HEK293 (cell line): Measurements from ENCODE around the gene ARPIN.

Experiments
- BCL11A ChIP-seq: fragments of 450-650 bp; formaldehyde crosslinking; IDR thresholded peaks from 2 replicates; pipeline ENCODE4 v1.5.1; 2016; ENCODE audit warnings: low read depth, missing biosample characterization, missing genetic modification characterization
- GFI1B ChIP-seq: fragments of 450-650 bp; formaldehyde crosslinking; IDR thresholded peaks from 2 replicates; pipeline ENCODE4 v1.5.1; 2016; ENCODE audit warnings: missing biosample characterization, missing genetic modification characterization
- GLI4 ChIP-seq: fragments of 450-650 bp; formaldehyde crosslinking; IDR thresholded peaks from 2 replicates; pipeline ENCODE4 v1.5.1; 2016; ENCODE audit warnings: missing biosample characterization, missing genetic modification characterization
- HOXA7 ChIP-seq: sonication (generic); formaldehyde crosslinking; IDR thresholded peaks from 2 replicates; pipeline ENCODE4 v1.8.1; 2022; ENCODE audit warnings: missing genetic modification reagents, borderline replicate concordance
- KLF1 ChIP-seq: fragments of 450-650 bp; formaldehyde crosslinking; IDR thresholded peaks from 2 replicates; pipeline ENCODE4 v1.5.1; 2016; ENCODE audit warnings: missing biosample characterization, missing genetic modification characterization
- REPIN1 ChIP-seq: fragments of 450-650 bp; formaldehyde crosslinking; IDR thresholded peaks from 2 replicates; pipeline ENCODE4 v1.5.1; 2017; ENCODE audit warnings: missing biosample characterization, missing genetic modification characterization, low read depth
- SETDB1 ChIP-seq: IDR thresholded peaks from one replicate; pipeline ENCODE4 v1.6.1; 2017; ENCODE audit warnings: mild to moderate bottlenecking, low read length, moderate library complexity, mixed read lengths; ENCODE audit not compliant: insufficient read length
- SP2 ChIP-seq: fragments of 450-650 bp; formaldehyde crosslinking; IDR thresholded peaks from 2 replicates; pipeline ENCODE4 v1.5.1; 2016; ENCODE audit warnings: missing biosample characterization, missing genetic modification characterization
- ZBTB26 ChIP-seq: fragments of 450-650 bp; formaldehyde crosslinking; optimal IDR thresholded peaks from 2 replicates; pipeline ENCODE3; 2016; ENCODE audit warnings: missing biosample characterization, mild to moderate bottlenecking, missing genetic modification characterization
- ZBTB44 ChIP-seq: fragments of 450-650 bp; IDR thresholded peaks from 2 replicates; pipeline ENCODE4 v1.5.1; 2018; ENCODE audit warnings: missing biosample characterization, mild to moderate bottlenecking, missing genetic modification characterization
- ZEB2 ChIP-seq: fragments of 450-650 bp; formaldehyde crosslinking; IDR thresholded peaks from 2 replicates; pipeline ENCODE4 v1.5.1; 2016; ENCODE audit warnings: missing biosample characterization, missing genetic modification characterization
- ZIC2 ChIP-seq: fragments of 450-650 bp; formaldehyde crosslinking; IDR thresholded peaks from 2 replicates; pipeline ENCODE4 v1.5.1; 2016; ENCODE audit warnings: missing biosample characterization, missing genetic modification characterization
- ZNF112 ChIP-seq: fragments of 450-650 bp; formaldehyde crosslinking; IDR thresholded peaks from 2 replicates; pipeline ENCODE4 v1.5.0; 2017; ENCODE audit warnings: missing biosample characterization, missing genetic modification characterization
- ZNF132 ChIP-seq: fragments of 450-650 bp; formaldehyde crosslinking; IDR thresholded peaks from 2 replicates; pipeline ENCODE4 v1.5.1; 2017; ENCODE audit warnings: missing biosample characterization, missing genetic modification characterization, borderline replicate concordance
- ZNF138 ChIP-seq: fragments of 450-650 bp; formaldehyde crosslinking; IDR thresholded peaks from 2 replicates; pipeline ENCODE4 v1.5.1; 2016; ENCODE audit warnings: missing biosample characterization, missing genetic modification characterization, borderline replicate concordance
- ZNF157 ChIP-seq: fragments of 450-650 bp; formaldehyde crosslinking; IDR thresholded peaks from 2 replicates; pipeline ENCODE4 v1.5.1; 2016; ENCODE audit warnings: missing biosample characterization, missing genetic modification characterization
- ZNF169 ChIP-seq: fragments of 450-650 bp; formaldehyde crosslinking; IDR thresholded peaks from 2 replicates; pipeline ENCODE4 v1.5.1; 2016; ENCODE audit warnings: missing biosample characterization, missing genetic modification characterization
- ZNF214 ChIP-seq: fragments of 450-650 bp; formaldehyde crosslinking; IDR thresholded peaks from 2 replicates; pipeline ENCODE4 v1.5.1; 2017; ENCODE audit warnings: missing biosample characterization, mild to moderate bottlenecking, missing genetic modification characterization, borderline replicate concordance
- ZNF239 ChIP-seq: fragments of 450-650 bp; formaldehyde crosslinking; IDR thresholded peaks from 2 replicates; pipeline ENCODE4 v1.5.1; 2016; ENCODE audit warnings: missing biosample characterization, missing genetic modification characterization
- ZNF37A ChIP-seq: fragments of 450-650 bp; IDR thresholded peaks from 2 replicates; pipeline ENCODE4 v1.5.1; 2018; ENCODE audit warnings: missing biosample characterization, missing genetic modification characterization
- ZNF391 ChIP-seq: fragments of 450-650 bp; formaldehyde crosslinking; IDR thresholded peaks from 2 replicates; pipeline ENCODE4 v1.5.1; 2016; ENCODE audit warnings: low read depth, missing biosample characterization, missing genetic modification characterization, borderline replicate concordance
- ZNF416 ChIP-seq: fragments of 450-650 bp; formaldehyde crosslinking; IDR thresholded peaks from 2 replicates; pipeline ENCODE4 v1.5.1; 2016; ENCODE audit warnings: missing biosample characterization, missing genetic modification characterization
- ZNF423 ChIP-seq: fragments of 450-650 bp; formaldehyde crosslinking; IDR thresholded peaks from 2 replicates; pipeline ENCODE4 v1.5.1; 2016; ENCODE audit warnings: missing biosample characterization, missing genetic modification characterization
- ZNF433 ChIP-seq: fragments of 450-650 bp; formaldehyde crosslinking; IDR thresholded peaks from 2 replicates; pipeline ENCODE4 v1.5.1; 2016; ENCODE audit warnings: missing biosample characterization, missing genetic modification characterization, low read depth
- ZNF548 ChIP-seq: fragments of 450-650 bp; formaldehyde crosslinking; IDR thresholded peaks from 2 replicates; pipeline ENCODE4 v1.5.1; 2016; ENCODE audit warnings: missing biosample characterization, missing genetic modification characterization
- ZNF560 ChIP-seq: fragments of 450-650 bp; formaldehyde crosslinking; IDR thresholded peaks from 2 replicates; pipeline ENCODE4 v1.5.1; 2017; ENCODE audit warnings: missing biosample characterization, missing genetic modification characterization, borderline replicate concordance
- ZNF585B ChIP-seq: fragments of 450-650 bp; formaldehyde crosslinking; IDR thresholded peaks from 2 replicates; pipeline ENCODE4 v1.5.1; 2016; ENCODE audit warnings: missing biosample characterization, missing genetic modification characterization
- ZNF623 ChIP-seq: fragments of 450-650 bp; formaldehyde crosslinking; IDR thresholded peaks from 2 replicates; pipeline ENCODE4 v1.5.1; 2016; ENCODE audit warnings: missing biosample characterization, missing genetic modification characterization
- ZNF624 ChIP-seq: fragments of 450-650 bp; formaldehyde crosslinking; IDR thresholded peaks from 2 replicates; pipeline ENCODE4 v1.5.1; 2017; ENCODE audit warnings: missing biosample characterization, missing genetic modification characterization
- ZNF639 ChIP-seq: fragments of 450-650 bp; formaldehyde crosslinking; IDR thresholded peaks from 2 replicates; pipeline ENCODE4 v1.5.1; 2016; ENCODE audit warnings: missing biosample characterization, missing genetic modification characterization
- ZNF658 ChIP-seq: fragments of 450-650 bp; formaldehyde crosslinking; IDR thresholded peaks from 2 replicates; pipeline ENCODE4; 2016; ENCODE audit warnings: missing biosample characterization, missing genetic modification characterization
- TF ChIP-seq, protein P1 (sequence below): fragments of 450-650 bp; formaldehyde crosslinking; IDR thresholded peaks from 2 replicates; pipeline ENCODE4 v1.5.1; 2017; ENCODE audit warnings: missing biosample characterization, missing genetic modification characterization
- TF ChIP-seq, protein P2 (sequence below): fragments of 450-650 bp; formaldehyde crosslinking; IDR thresholded peaks from 2 replicates; pipeline ENCODE4 v1.5.1; 2016; ENCODE audit warnings: missing biosample characterization, missing genetic modification characterization, low read depth

ARPIN gene

GRCh38 chr15:89893696-89894447 is 18.9 kb downstream of the ARPIN start, which contains the start of gene AP3S2 (continued):
- no peak for TF ChIP-seq ZNF138 (tag by site-specific recombination)
- no peak for TF ChIP-seq ZNF169 (tag by site-specific recombination)
- TF ChIP-seq REPIN1 (tag by site-specific recombination): peak; percentile 90; the same call in 1 of the 2 replicates
- no peak for TF ChIP-seq ZNF658 (tag by site-specific recombination)
- TF ChIP-seq, protein P1, sequence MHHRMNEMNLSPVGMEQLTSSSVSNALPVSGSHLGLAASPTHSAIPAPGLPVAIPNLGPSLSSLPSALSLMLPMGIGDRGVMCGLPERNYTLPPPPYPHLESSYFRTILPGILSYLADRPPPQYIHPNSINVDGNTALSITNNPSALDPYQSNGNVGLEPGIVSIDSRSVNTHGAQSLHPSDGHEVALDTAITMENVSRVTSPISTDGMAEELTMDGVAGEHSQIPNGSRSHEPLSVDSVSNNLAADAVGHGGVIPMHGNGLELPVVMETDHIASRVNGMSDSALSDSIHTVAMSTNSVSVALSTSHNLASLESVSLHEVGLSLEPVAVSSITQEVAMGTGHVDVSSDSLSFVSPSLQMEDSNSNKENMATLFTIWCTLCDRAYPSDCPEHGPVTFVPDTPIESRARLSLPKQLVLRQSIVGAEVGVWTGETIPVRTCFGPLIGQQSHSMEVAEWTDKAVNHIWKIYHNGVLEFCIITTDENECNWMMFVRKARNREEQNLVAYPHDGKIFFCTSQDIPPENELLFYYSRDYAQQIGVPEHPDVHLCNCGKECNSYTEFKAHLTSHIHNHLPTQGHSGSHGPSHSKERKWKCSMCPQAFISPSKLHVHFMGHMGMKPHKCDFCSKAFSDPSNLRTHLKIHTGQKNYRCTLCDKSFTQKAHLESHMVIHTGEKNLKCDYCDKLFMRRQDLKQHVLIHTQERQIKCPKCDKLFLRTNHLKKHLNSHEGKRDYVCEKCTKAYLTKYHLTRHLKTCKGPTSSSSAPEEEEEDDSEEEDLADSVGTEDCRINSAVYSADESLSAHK (tag by site-specific recombination): no peak; the same call in 1 of the 2 replicates
- TF ChIP-seq ZNF214 (tag by site-specific recombination): no peak
- TF ChIP-seq, protein P2, sequence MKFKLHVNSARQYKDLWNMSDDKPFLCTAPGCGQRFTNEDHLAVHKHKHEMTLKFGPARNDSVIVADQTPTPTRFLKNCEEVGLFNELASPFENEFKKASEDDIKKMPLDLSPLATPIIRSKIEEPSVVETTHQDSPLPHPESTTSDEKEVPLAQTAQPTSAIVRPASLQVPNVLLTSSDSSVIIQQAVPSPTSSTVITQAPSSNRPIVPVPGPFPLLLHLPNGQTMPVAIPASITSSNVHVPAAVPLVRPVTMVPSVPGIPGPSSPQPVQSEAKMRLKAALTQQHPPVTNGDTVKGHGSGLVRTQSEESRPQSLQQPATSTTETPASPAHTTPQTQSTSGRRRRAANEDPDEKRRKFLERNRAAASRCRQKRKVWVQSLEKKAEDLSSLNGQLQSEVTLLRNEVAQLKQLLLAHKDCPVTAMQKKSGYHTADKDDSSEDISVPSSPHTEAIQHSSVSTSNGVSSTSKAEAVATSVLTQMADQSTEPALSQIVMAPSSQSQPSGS (tag by site-specific recombination): peak; percentile 34; the same call in 1 of the 2 replicates
- peak; percentile 60 for TF ChIP-seq ZBTB26
- TF ChIP-seq GLI4 (tag by site-specific recombination): peak; percentile 96
- no peak for TF ChIP-seq ZNF37A (tag by site-specific recombination)
- 0 out of 2 replicates have a peak, but pooled peaks have one; percentile 21 for TF ChIP-seq ZNF623 (tag by site-specific recombination)
- TF ChIP-seq HOXA7 (CRISPR knock-in tag): no peak
- TF ChIP-seq ZIC2 (tag by site-specific recombination): peak; percentile 65
- no peak for TF ChIP-seq ZNF157
- TF ChIP-seq ZNF423: peak; percentile 99
- peak; percentile 95; the same call in 1 of the 2 replicates for TF ChIP-seq ZNF391 (tag by site-specific recombination)
- no peak for TF ChIP-seq SETDB1
- TF ChIP-seq ZNF548 (tag by site-specific recombination): no peak
- peak; percentile 70; the same call in 1 of the 2 replicates for TF ChIP-seq BCL11A
- TF ChIP-seq GFI1B (tag by site-specific recombination): 0 out of 2 replicates have a peak, but pooled peaks have one; percentile 61
- 0 out of 2 replicates have a peak, but pooled peaks have one; percentile 79 for TF ChIP-seq ZNF624 (tag by site-specific recombination)
- TF ChIP-seq KLF1 (tag by site-specific recombination): 0 out of 2 replicates have a peak, but pooled peaks have one; percentile 61
- TF ChIP-seq SP2 (tag by site-specific recombination): peak; percentile 80
- no peak for TF ChIP-seq ZNF433
- TF ChIP-seq ZNF585B (tag by site-specific recombination): peak; percentile 14; the same call in 1 of the 2 replicates
- TF ChIP-seq ZNF560 (tag by site-specific recombination): no peak
- TF ChIP-seq ZNF112 (tag by site-specific recombination): no peak
- TF ChIP-seq ZBTB44 (tag by site-specific recombination): peak; percentile 7; the same call in 1 of the 2 replicates
- peak; percentile 98 for TF ChIP-seq ZNF639
- no peak for TF ChIP-seq ZNF132 (tag by site-specific recombination)
- TF ChIP-seq ZNF239 (tag by site-specific recombination): no peak; the same call in 1 of the 2 replicates
- TF ChIP-seq ZEB2 (tag by site-specific recombination): peak; percentile 98
- no peak for TF ChIP-seq ZNF416 (tag by site-specific recombination)
